Activated T-cell treated with anti-CD3 and anti-CD28 coated beads, Interleukin-2, amount 50 U/mL, for 4 hours (primary cell): ENCODE measurements around the gene CCDC18. TPM values are rescaled to one million over a fixed set of nuclear protein-coding genes. Genes with fewer than 3 reads are reported as not detected.

Experiments
- ATAC-seq, 2 donors: fragments of 200-7000 bp; cut with Tn5 transposase; one replicate each; pipeline ENCODE4 v1.10.0; 2021
- DNase-seq: peaks from one replicate; pipeline ENCODE4 v3.0.0-alpha.2; 2020
- H3K27me3 Mint-ChIP-seq: one replicate; pipeline ENCODE4 v1.8.0; 2021; ENCODE audit warnings: low read depth, mixed read lengths
- H3K36me3 Mint-ChIP-seq: one replicate; pipeline ENCODE4 v1.8.0; 2022; ENCODE audit warnings: mixed read lengths; ENCODE audit not compliant: insufficient read depth
- H3K4me1 Mint-ChIP-seq: one replicate; pipeline ENCODE4 v1.8.0; 2021; ENCODE audit warnings: low read depth, mixed read lengths
- H3K4me3 Mint-ChIP-seq: one replicate; pipeline ENCODE4 v1.8.0; 2021; ENCODE audit warnings: mild to moderate bottlenecking, moderate library complexity, mixed read lengths
- H3K9me3 Mint-ChIP-seq: one replicate; pipeline ENCODE4 v1.8.0; 2021; ENCODE audit warnings: mixed read lengths
- total RNA-seq, 3 donors: library from RNA; stranded (reverse); gene quantifications; one replicate each; pipeline ENCODE4 v1.2.1, GENCODE V29; 2021

Gene CCDC18, protein sequence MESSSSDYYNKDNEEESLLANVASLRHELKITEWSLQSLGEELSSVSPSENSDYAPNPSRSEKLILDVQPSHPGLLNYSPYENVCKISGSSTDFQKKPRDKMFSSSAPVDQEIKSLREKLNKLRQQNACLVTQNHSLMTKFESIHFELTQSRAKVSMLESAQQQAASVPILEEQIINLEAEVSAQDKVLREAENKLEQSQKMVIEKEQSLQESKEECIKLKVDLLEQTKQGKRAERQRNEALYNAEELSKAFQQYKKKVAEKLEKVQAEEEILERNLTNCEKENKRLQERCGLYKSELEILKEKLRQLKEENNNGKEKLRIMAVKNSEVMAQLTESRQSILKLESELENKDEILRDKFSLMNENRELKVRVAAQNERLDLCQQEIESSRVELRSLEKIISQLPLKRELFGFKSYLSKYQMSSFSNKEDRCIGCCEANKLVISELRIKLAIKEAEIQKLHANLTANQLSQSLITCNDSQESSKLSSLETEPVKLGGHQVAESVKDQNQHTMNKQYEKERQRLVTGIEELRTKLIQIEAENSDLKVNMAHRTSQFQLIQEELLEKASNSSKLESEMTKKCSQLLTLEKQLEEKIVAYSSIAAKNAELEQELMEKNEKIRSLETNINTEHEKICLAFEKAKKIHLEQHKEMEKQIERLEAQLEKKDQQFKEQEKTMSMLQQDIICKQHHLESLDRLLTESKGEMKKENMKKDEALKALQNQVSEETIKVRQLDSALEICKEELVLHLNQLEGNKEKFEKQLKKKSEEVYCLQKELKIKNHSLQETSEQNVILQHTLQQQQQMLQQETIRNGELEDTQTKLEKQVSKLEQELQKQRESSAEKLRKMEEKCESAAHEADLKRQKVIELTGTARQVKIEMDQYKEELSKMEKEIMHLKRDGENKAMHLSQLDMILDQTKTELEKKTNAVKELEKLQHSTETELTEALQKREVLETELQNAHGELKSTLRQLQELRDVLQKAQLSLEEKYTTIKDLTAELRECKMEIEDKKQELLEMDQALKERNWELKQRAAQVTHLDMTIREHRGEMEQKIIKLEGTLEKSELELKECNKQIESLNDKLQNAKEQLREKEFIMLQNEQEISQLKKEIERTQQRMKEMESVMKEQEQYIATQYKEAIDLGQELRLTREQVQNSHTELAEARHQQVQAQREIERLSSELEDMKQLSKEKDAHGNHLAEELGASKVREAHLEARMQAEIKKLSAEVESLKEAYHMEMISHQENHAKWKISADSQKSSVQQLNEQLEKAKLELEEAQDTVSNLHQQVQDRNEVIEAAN (N-terminal part only)
- total RNA-seq: 1 to 10 TPM; 4.6 to 8.3 (median 8.1) TPM

DNA sequence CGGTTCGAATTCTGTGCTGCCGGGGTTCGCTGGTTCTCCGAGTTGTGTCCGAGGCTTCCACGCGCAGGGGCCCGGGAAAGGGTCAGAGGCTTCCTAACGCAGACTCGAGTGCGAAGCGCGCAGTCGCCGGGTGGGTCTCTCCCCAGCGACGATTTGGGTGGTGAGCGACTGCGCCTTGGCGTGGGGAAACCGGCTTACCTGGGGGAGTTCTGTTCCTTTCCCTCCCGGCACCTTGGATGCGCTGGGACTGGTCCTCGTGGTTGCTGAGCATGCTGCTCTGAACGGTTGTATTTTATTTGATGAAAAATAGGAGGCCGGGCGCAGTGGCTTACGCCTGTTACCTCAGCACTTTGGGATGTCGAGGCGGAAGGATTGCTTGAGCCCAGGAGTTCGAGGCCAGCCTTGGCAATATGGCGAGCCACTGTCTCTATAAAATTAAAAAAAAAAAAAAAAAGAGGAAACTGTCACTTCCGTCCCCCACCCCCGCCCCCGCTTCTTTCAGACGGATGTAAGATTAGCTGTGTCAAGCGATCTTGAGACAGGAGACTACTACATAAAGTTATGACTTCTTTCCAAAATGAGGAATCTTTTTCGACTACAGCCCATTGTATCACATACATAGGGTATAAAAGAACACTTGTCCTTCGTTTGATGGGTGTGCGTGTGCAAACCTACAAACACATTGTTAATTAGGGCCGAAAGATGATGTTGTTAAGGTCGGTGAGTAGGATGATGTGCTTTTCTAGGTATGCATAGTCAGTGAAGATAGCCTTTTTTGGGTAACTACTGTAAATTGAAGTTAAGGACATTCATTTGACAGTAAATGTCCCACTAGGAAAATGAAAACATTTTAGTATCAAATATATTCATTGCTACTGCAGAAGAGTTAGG is at the start of gene CCDC18:
TSS of gene CCDC18 (plus strand) at position 2 of the 891 bp plus-strand sequence. CDS start 2,638 bp downstream, outside the sequence.
- H3K4me3 Mint-ChIP-seq: peak within 1 kb of the TSS; percentile 97
- H3K4me1 Mint-ChIP-seq: peaks cover 49% of the 10 kb centered on the region
- DNase-seq: peak; percentile 48
- no peaks in the 10 kb centered on the region for H3K9me3 Mint-ChIP-seq
- peaks cover 21% of the 10 kb centered on the region for H3K36me3 Mint-ChIP-seq
- H3K27me3 Mint-ChIP-seq: no peaks in the 10 kb centered on the region
- ATAC-seq: peak; percentile 13 to 15

DNA sequence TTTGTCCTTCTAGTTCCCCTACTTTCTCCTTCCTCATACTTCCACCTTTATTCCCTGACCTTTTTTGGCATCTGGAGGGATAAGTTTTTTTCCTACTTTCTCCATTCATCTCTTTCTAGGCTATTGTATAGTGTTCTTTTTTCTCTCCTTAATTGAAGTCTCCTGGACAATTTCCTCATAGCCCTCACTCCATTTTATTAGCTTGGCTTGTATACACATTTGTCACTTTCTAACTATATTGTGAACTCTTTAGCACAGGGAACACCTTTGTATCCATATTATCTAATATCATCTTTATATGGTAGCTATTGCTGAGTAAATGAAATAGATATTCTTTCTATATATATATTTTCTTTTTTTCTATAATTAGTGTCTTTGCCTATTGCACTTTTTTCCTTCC is 47.9 kb upstream of the CCDC18 start:
- Mint-ChIP-seq H3K27me3 (no peaks in the 10 kb centered on the region), H3K36me3 (peaks cover 18% of the 10 kb centered on the region)
- no peak for ATAC-seq

DNA sequence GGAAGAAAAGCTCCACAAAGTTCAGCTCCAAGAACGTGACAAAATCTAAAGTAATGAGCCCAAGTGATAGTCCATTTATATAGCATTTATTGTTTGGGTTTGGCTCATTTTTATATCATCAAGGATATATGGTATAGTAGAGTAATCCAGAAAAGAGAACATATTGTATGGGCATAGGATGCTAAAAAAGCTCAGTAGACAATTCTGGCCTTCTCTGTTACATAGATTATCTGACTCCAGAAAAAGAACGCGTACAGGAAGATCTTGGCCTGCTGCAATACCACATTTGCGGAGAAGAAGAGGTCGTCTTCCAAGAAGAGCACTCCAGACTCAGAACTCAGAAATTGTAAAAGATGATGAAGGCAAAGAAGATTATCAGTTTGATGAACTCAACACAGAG is 44.1 kb upstream of the CCDC18 start:
- no peaks in the 10 kb centered on the region for H3K27me3 Mint-ChIP-seq
- no peaks in the 10 kb centered on the region for H3K9me3 Mint-ChIP-seq
- DNase-seq (no peak), ATAC-seq (no peak)
- H3K4me1 Mint-ChIP-seq: no peaks in the 10 kb centered on the region
- peaks cover 17% of the 10 kb centered on the region for H3K36me3 Mint-ChIP-seq
- H3K4me3 Mint-ChIP-seq: no peak overlapping the region

More for the DNA sequence above, 47.9 kb upstream of the CCDC18 start:
- Mint-ChIP-seq H3K4me3 (no peak overlapping the region), H3K4me1 (no peaks in the 10 kb centered on the region), H3K9me3 (no peaks in the 10 kb centered on the region)
- no peak for DNase-seq

DNA sequence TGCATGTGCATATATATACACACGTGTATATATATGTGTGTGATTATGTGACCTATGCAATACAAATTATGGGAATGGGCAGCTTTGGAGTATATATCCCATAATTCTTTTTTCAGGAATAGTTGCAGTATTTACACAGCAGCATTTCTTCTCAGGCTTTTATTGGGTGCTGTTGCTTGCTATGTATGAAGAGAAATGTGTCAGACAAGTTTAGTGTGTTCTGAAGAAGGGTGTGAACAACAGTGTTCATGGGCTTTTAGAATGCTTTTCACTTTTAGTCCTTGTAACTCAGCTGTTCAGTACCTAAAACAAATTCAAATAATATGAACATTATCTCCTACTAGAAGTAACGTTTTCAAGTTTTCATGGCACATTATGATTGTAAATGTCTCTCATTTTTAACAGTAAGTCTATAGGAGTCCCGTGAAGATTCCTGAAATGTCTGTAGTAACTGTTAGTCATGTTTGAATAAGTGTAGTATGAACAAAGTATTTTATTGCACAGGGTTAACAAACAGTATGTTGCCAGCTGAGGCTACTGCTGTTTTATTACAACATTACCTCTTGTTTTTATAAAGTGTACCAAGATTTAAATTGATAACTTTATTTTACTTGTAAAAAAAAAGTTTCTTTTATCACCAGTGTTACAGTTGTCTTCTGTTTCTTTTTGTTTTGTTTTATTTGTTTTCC is 42.8 kb upstream of the CCDC18 start:
- Mint-ChIP-seq H3K4me3 (no peak overlapping the region), H3K9me3 (no peaks in the 10 kb centered on the region), H3K4me1 (no peaks in the 10 kb centered on the region), H3K27me3 (no peaks in the 10 kb centered on the region), H3K36me3 (peaks cover 20% of the 10 kb centered on the region)
- ATAC-seq (no peak), DNase-seq (no peak)

DNA sequence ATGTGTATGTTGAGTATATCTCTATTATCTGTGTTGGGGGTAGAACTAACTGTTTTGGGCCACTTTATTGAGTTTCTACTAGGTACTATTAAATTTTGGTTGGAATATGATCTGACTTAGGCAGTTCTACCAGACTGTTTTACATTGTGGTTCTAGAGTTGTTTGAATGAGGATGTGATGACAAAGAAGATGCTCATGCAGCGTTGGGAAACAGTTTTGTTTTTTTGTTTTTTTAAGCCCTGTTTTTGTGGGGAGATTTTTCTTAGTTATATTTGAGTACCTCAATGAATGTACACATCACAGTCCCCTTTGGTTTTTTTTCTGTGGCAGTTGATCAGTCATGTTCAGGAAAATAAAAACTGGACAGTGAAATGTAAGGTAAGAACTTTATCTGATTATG is 40.4 kb upstream of the CCDC18 start:
- Mint-ChIP-seq H3K4me1 (no peaks in the 10 kb centered on the region), H3K4me3 (no peak overlapping the region), H3K27me3 (no peaks in the 10 kb centered on the region), H3K36me3 (peaks cover 19% of the 10 kb centered on the region), H3K9me3 (no peaks in the 10 kb centered on the region)
- no peak for DNase-seq
- no peak for ATAC-seq

DNA sequence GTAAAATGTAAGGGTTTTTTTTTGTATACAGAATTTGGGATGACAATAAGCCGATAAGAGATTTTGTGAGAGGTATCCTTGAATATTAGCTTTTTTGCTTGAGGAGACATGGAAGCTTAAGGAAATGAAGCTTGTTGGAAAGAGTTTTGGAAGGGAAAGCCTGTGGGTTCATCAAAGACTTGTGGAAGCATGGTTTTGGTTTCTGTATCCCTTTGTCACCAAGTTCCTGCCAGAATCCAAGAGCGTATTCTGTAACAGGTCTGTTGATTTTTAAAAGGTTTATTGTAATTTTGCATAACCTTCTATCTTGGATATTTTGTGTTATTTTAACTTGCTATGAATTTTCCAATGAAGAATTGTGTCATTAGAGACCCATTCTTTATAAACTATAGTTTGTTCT is 38.4 kb upstream of the CCDC18 start:
- no peaks in the 10 kb centered on the region for H3K9me3 Mint-ChIP-seq
- no peaks in the 10 kb centered on the region for H3K27me3 Mint-ChIP-seq
- no peaks in the 10 kb centered on the region for H3K4me1 Mint-ChIP-seq
- DNase-seq: no peak
- ATAC-seq: no peak
- no peak overlapping the region for H3K4me3 Mint-ChIP-seq
- peaks cover 9% of the 10 kb centered on the region for H3K36me3 Mint-ChIP-seq

DNA sequence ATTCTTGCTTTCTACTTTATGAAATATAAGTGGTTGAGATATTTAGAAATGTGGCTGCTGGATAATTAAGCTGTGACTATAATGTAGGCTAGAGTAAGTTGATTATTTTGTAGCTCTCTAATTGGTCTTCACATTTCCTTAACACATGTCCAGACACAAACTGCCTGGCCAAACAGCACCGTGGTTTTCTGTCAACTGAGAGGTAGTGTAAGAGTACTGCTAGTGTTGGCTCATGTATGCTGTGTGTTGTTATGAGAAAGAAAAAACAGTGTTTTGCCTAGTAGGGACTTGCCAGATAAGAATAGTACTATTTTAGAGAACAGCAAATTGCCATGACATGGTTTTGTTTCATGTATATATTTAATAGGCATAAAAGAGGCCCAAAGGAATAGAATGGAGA is 37.4 kb upstream of the CCDC18 start:
- peaks cover 18% of the 10 kb centered on the region for H3K36me3 Mint-ChIP-seq

DNA sequence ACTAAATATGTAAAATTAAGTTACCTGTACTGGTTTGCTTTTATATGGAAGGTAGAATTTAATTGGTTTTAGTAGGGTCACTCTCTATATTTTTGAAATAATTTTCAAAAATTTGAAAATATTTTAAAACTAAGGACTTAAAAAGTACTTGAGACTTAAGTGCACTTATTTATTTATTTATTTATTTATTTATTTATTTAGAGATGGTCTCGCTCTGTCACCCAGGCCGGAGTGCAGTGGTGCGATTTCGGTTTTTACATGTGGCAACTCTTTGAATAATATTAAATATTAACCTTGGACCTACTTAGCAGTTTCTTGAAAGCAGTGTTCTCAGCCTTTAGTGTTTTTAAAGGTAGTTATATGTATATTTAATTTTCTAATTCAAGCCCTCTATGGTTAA is 36.8 kb upstream of the CCDC18 start:
- no peak overlapping the region for H3K4me3 Mint-ChIP-seq
- H3K9me3 Mint-ChIP-seq: no peaks in the 10 kb centered on the region
- DNase-seq (no peak), ATAC-seq (no peak)
- no peaks in the 10 kb centered on the region for H3K4me1 Mint-ChIP-seq
- H3K27me3 Mint-ChIP-seq: no peaks in the 10 kb centered on the region
- peaks cover 22% of the 10 kb centered on the region for H3K36me3 Mint-ChIP-seq

More for the DNA sequence above, 37.4 kb upstream of the CCDC18 start:
- no peak for DNase-seq
- no peaks in the 10 kb centered on the region for H3K4me1 Mint-ChIP-seq
- no peak for ATAC-seq
- no peak overlapping the region for H3K4me3 Mint-ChIP-seq
- H3K9me3 Mint-ChIP-seq: no peaks in the 10 kb centered on the region
- H3K27me3 Mint-ChIP-seq: no peaks in the 10 kb centered on the region

DNA sequence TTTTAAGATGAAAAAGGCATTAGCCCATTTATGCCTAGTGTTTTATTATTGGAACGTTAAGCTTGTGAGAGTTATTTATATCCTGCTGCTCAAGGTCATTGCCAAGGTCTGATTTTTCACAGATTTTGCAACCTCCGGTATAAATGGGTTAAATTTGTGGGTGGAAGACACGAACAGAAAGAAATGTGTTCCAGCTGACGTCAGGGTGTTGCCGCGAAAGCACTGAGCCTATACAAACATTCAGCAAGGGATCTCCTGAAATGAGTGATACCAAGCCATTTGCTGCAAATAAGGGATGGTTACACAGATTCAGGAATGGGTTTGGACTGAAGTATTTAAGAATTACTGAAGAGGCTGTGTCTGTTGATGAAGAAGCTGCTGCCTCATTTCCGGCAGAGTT is 32.5 kb upstream of the CCDC18 start:
- Mint-ChIP-seq H3K4me3 (no peak overlapping the region), H3K36me3 (peaks cover 41% of the 10 kb centered on the region), H3K27me3 (no peaks in the 10 kb centered on the region), H3K4me1 (peaks cover 2% of the 10 kb centered on the region), H3K9me3 (no peaks in the 10 kb centered on the region)
- DNase-seq (no peak), ATAC-seq (no peak)

DNA sequence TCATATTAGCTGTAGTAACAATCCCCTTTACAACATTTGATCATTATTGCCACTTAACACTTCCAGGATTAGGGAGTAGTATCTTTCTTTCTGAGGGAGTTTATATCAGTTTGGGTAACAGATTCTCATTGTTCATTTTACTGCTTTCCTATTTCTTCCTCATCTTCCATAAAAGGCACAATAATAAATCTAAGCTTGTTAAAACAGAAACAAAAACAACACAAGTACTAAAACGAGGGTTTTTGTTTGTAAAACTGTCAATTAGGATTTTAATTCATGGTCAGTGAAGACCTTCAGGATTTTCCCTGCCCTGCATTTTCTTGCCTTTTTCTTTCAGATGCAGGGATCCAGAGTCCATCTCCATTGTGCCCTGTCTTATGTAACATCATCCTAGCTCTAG is 29.8 kb upstream of the CCDC18 start:
- H3K4me3 Mint-ChIP-seq: no peak overlapping the region
- H3K4me1 Mint-ChIP-seq: peaks cover 11% of the 10 kb centered on the region
- H3K27me3 Mint-ChIP-seq: no peaks in the 10 kb centered on the region
- DNase-seq (no peak), ATAC-seq (no peak)
- H3K9me3 Mint-ChIP-seq: no peaks in the 10 kb centered on the region
- H3K36me3 Mint-ChIP-seq: peaks cover 46% of the 10 kb centered on the region

DNA sequence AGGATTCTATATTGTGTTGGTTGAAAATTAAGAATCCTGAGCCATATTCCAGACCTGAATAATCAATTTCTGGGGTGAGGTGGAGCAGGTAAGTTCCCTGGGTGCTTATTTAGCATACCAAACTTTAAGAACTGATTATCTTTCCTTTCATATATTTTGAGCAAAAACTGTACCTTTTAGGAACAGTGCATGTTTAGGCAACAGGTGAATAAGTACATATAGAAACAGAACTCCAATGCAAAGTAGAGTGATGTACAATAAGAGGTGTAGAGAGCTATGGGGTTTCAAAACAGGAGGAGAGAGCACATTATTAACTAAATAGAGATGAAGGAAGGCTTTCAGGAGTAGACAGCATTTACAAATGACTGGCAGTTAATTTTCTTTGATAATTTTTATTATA is 29.1 kb upstream of the CCDC18 start:
- Mint-ChIP-seq H3K36me3 (peaks cover 48% of the 10 kb centered on the region), H3K4me1 (peaks cover 14% of the 10 kb centered on the region)

DNA sequence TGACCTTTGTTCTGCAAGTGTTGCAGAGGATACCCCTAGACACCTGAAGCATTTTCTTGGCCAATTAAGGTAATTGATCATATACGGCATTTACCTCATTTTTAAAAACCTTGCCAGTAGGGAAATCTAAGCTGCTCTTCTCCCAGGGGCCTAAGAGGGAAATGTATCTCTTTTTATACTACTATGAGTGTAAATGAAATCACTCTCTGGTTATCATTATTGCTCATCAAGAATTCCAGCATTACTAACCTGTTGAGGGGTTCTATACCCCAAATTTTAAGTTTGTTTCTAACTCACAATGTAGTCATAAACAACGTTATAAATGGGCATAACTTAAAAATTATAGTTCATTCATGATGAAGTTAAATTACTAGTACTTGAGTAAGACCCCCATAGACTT is 27.7 kb upstream of the CCDC18 start:
- DNase-seq (no peak), ATAC-seq (peak in 1 of 2 donors; percentile 21)
- no peak overlapping the region for H3K4me3 Mint-ChIP-seq
- no peaks in the 10 kb centered on the region for H3K27me3 Mint-ChIP-seq
- H3K4me1 Mint-ChIP-seq: peaks cover 14% of the 10 kb centered on the region
- H3K36me3 Mint-ChIP-seq: peaks cover 41% of the 10 kb centered on the region
- no peaks in the 10 kb centered on the region for H3K9me3 Mint-ChIP-seq

More for the DNA sequence above, 29.1 kb upstream of the CCDC18 start:
- no peak for DNase-seq
- no peak for ATAC-seq
- no peak overlapping the region for H3K4me3 Mint-ChIP-seq
- H3K9me3 Mint-ChIP-seq: no peaks in the 10 kb centered on the region
- no peaks in the 10 kb centered on the region for H3K27me3 Mint-ChIP-seq

DNA sequence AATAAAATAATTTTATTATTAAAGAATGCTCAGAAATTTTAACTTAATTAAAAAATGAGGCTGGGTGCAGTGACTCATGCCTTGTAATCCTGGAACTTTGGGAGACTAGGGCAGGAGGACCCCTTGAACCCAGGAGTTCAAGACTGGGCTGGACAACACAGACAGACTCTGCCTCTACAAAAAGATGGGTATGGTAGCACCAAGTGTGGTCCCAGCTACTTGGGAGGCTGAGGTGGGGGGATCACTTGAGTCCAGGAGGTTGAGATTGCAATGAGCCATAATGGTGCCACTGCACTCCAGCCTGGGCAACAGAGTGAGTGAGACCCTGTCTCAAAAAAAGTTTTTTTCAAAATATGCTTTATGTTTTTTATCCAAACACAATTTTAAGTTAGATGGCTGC is 25.6 kb upstream of the CCDC18 start:
- Mint-ChIP-seq H3K9me3 (no peaks in the 10 kb centered on the region), H3K4me1 (peaks cover 16% of the 10 kb centered on the region), H3K36me3 (peaks cover 31% of the 10 kb centered on the region), H3K27me3 (no peaks in the 10 kb centered on the region), H3K4me3 (no peak overlapping the region)
- DNase-seq (no peak), ATAC-seq (no peak)
